Measurements from ENCODE around the gene MYBPC2.

- TF ChIP-seq POLR2AphosphoS5 (IDR thresholded peaks at IDR 0.05; ENCODE audit: insufficient read depth in 1 of 2, low read depth in 1 of 2) (no peak), POLR2A (IDR thresholded peaks at IDR 0.05) (no peak)
- TF ChIP-seq, protein P1, sequence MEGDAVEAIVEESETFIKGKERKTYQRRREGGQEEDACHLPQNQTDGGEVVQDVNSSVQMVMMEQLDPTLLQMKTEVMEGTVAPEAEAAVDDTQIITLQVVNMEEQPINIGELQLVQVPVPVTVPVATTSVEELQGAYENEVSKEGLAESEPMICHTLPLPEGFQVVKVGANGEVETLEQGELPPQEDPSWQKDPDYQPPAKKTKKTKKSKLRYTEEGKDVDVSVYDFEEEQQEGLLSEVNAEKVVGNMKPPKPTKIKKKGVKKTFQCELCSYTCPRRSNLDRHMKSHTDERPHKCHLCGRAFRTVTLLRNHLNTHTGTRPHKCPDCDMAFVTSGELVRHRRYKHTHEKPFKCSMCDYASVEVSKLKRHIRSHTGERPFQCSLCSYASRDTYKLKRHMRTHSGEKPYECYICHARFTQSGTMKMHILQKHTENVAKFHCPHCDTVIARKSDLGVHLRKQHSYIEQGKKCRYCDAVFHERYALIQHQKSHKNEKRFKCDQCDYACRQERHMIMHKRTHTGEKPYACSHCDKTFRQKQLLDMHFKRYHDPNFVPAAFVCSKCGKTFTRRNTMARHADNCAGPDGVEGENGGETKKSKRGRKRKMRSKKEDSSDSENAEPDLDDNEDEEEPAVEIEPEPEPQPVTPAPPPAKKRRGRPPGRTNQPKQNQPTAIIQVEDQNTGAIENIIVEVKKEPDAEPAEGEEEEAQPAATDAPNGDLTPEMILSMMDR (IDR thresholded peaks at IDR 0.05) = no peak
Observed at GRCh38 chr19:50465000-50465399, 32.3 kb downstream of the MYBPC2 start.

All from vagina (tissue), 2 donors.